ENCODE data around the gene KCTD10.

GRCh38 chr12:109512608-109513007 lies 35.5 kb upstream of the KCTD10 start:
- TF ChIP-seq POLR2A (IDR thresholded peaks at IDR 0.05): no peak
- TF ChIP-seq, protein P1, sequence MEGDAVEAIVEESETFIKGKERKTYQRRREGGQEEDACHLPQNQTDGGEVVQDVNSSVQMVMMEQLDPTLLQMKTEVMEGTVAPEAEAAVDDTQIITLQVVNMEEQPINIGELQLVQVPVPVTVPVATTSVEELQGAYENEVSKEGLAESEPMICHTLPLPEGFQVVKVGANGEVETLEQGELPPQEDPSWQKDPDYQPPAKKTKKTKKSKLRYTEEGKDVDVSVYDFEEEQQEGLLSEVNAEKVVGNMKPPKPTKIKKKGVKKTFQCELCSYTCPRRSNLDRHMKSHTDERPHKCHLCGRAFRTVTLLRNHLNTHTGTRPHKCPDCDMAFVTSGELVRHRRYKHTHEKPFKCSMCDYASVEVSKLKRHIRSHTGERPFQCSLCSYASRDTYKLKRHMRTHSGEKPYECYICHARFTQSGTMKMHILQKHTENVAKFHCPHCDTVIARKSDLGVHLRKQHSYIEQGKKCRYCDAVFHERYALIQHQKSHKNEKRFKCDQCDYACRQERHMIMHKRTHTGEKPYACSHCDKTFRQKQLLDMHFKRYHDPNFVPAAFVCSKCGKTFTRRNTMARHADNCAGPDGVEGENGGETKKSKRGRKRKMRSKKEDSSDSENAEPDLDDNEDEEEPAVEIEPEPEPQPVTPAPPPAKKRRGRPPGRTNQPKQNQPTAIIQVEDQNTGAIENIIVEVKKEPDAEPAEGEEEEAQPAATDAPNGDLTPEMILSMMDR (IDR thresholded peaks at IDR 0.05): no peak

All from prostate gland (tissue), 2 donors.